Astrocyte (in vitro differentiated cells and primary cell): ENCODE data around the gene EPB41L4B. TPM values are rescaled to one million over a fixed set of nuclear protein-coding genes. Genes with fewer than 3 reads are reported as not detected.

Experiments used
- DNase-seq: peaks from one replicate; pipeline ENCODE4 v3.0.0-alpha.2; 2010; ENCODE audit warnings: low read depth
- FAIRE-seq: peaks from 2 replicates; lab custom pipeline; 2011; peaks lifted over from hg19 to GRCh38; lab: Jason Lieb, UNC
- H2AFZ ChIP-seq: 2 replicates; pipeline ENCODE4 v1.6.0; 2012; ENCODE audit warnings: low read depth, low read length, inconsistent platforms
- H3K27ac ChIP-seq: 2 replicates; pipeline ENCODE4 v1.5.1; 2011; ENCODE audit warnings: low read depth, low read length, inconsistent platforms
- H3K27me3 ChIP-seq: 2 replicates; pipeline ENCODE4 v1.6.0; 2011; ENCODE audit warnings: low read length, inconsistent platforms; ENCODE audit not compliant: insufficient read depth
- H3K36me3 ChIP-seq: 2 replicates; pipeline ENCODE4 v1.5.1; 2011; ENCODE audit warnings: low read length, inconsistent platforms; ENCODE audit not compliant: insufficient read depth
- H3K4me1 ChIP-seq: 2 replicates; pipeline ENCODE4 v1.5.1; 2011; ENCODE audit warnings: low read length, inconsistent platforms; ENCODE audit not compliant: insufficient read depth
- H3K4me2 ChIP-seq: 2 replicates; pipeline ENCODE4 v1.6.0; 2012; ENCODE audit warnings: low read length, inconsistent platforms
- H3K4me3 ChIP-seq: 2 replicates; pipeline ENCODE4 v1.5.1; 2011; ENCODE audit warnings: low read depth, mild to moderate bottlenecking, low read length, inconsistent platforms; ENCODE audit not compliant: insufficient read depth
- H3K79me2 ChIP-seq: 2 replicates; pipeline ENCODE4 v1.6.0; 2012; ENCODE audit warnings: mild to moderate bottlenecking, low read length, inconsistent platforms; ENCODE audit not compliant: insufficient read depth
- H3K9ac ChIP-seq: 2 replicates; pipeline ENCODE4 v1.6.0; 2012; ENCODE audit warnings: mild to moderate bottlenecking, low read length, inconsistent platforms
- H3K9me3 ChIP-seq: 2 replicates; pipeline ENCODE4 v1.5.1; 2012; ENCODE audit warnings: low read depth, mild to moderate bottlenecking, low read length, inconsistent platforms; ENCODE audit not compliant: insufficient read depth
- H4K20me1 ChIP-seq: 2 replicates; pipeline ENCODE4 v1.6.0; 2012; ENCODE audit warnings: low read length, inconsistent platforms; ENCODE audit not compliant: insufficient read depth
- H3K27ac Mint-ChIP-seq: one replicate; pipeline ENCODE4 v1.8.0; 2021; ENCODE audit warnings: mild to moderate bottlenecking, mixed read lengths; ENCODE audit not compliant: unreplicated experiment
- H3K27me3 Mint-ChIP-seq: one replicate; pipeline ENCODE4 v1.8.0; 2021; ENCODE audit warnings: low read depth, mixed read lengths; ENCODE audit not compliant: unreplicated experiment
- H3K36me3 Mint-ChIP-seq: one replicate; pipeline ENCODE4 v1.8.0; 2021; ENCODE audit warnings: low read depth, mixed read lengths; ENCODE audit not compliant: unreplicated experiment
- H3K4me1 Mint-ChIP-seq: one replicate; pipeline ENCODE4 v1.8.0; 2021; ENCODE audit warnings: low read depth, mixed read lengths; ENCODE audit not compliant: unreplicated experiment
- H3K4me3 Mint-ChIP-seq: one replicate; pipeline ENCODE4 v1.8.0; 2021; ENCODE audit warnings: mild to moderate bottlenecking, moderate library complexity, mixed read lengths; ENCODE audit not compliant: unreplicated experiment
- H3K9me3 Mint-ChIP-seq: one replicate; pipeline ENCODE4 v1.8.0; 2021; ENCODE audit warnings: mild to moderate bottlenecking, mixed read lengths; ENCODE audit not compliant: unreplicated experiment
- EZH2 ChIP-seq: IDR thresholded peaks from 2 replicates; pipeline ENCODE4 v1.6.1; 2012; ENCODE audit warnings: mild to moderate bottlenecking, low read length, inconsistent platforms; ENCODE audit not compliant: insufficient read depth
- total RNA-seq: library from RNA; stranded (reverse); gene quantifications from 2 replicates; pipeline ENCODE4 v1.2.1, GENCODE V29; 2021
- TF ChIP-seq, protein P1 (sequence below): IDR thresholded peaks from 2 replicates; pipeline ENCODE4 v1.5.1; 2011; ENCODE audit warnings: low read depth, mild to moderate bottlenecking, inconsistent platforms, low read length, moderate library complexity; ENCODE audit not compliant: insufficient read depth

Gene EPB41L4B
- total RNA-seq, 1 donor from 2014 or later = 2.0 TPM

DNA sequence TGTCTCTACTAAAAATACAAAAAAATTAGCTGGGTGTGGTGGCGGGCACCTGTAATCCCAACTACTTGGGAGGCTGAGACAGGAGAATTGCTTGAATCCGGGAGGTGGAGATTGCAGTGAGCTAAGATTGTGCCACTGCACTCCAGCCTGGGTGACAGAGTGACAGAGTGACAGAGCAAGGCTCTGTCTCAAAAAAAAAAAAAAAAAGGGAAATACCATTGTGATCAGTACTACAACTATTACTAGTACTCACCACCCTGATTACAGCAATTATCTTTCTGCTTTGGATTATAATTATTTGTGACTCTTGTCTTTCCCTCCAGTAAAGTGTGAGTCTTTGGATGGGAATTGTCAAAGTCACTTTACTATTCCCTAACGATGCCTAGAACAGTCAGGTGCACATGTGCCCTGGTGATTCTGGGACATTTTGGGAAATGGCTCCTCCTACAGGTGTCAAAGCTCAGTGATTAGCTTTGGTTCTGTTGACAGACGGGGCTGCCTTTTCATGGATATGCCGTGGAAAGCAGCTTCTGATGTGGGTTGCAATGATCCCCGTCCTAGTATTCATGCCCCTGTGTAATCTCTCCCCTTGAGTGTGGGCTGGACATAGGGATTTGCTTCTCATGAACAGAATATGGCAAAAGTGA lies 122.0 kb downstream of the EPB41L4B start:
- H3K9ac ChIP-seq = no peak overlapping the region
- no peaks in the 10 kb centered on the region for H3K79me2 ChIP-seq
- no peak overlapping the region for H3K27ac ChIP-seq
- H3K36me3 ChIP-seq = no peaks in the 10 kb centered on the region
- H3K27ac Mint-ChIP-seq = no peak overlapping the region
- DNase-seq (no peak), FAIRE-seq (no peak)
- no peak overlapping the region for H3K4me3 ChIP-seq
- H4K20me1 ChIP-seq = no peaks in the 10 kb centered on the region
- H3K4me3 Mint-ChIP-seq = no peak overlapping the region
- peaks cover 20% of the 10 kb centered on the region for H3K27me3 ChIP-seq
- H3K4me2 ChIP-seq = no peak overlapping the region
- no peaks in the 10 kb centered on the region for H3K4me1 Mint-ChIP-seq
- H3K9me3 Mint-ChIP-seq = no peaks in the 10 kb centered on the region
- H3K9me3 ChIP-seq = no peaks in the 10 kb centered on the region
- no peak for TF ChIP-seq EZH2
- TF ChIP-seq, protein P1, sequence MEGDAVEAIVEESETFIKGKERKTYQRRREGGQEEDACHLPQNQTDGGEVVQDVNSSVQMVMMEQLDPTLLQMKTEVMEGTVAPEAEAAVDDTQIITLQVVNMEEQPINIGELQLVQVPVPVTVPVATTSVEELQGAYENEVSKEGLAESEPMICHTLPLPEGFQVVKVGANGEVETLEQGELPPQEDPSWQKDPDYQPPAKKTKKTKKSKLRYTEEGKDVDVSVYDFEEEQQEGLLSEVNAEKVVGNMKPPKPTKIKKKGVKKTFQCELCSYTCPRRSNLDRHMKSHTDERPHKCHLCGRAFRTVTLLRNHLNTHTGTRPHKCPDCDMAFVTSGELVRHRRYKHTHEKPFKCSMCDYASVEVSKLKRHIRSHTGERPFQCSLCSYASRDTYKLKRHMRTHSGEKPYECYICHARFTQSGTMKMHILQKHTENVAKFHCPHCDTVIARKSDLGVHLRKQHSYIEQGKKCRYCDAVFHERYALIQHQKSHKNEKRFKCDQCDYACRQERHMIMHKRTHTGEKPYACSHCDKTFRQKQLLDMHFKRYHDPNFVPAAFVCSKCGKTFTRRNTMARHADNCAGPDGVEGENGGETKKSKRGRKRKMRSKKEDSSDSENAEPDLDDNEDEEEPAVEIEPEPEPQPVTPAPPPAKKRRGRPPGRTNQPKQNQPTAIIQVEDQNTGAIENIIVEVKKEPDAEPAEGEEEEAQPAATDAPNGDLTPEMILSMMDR = no peak
- H3K4me1 ChIP-seq = no peaks in the 10 kb centered on the region
- peaks cover 9% of the 10 kb centered on the region for H3K27me3 Mint-ChIP-seq
- no peak overlapping the region for H2AFZ ChIP-seq
- H3K36me3 Mint-ChIP-seq = no peaks in the 10 kb centered on the region

DNA sequence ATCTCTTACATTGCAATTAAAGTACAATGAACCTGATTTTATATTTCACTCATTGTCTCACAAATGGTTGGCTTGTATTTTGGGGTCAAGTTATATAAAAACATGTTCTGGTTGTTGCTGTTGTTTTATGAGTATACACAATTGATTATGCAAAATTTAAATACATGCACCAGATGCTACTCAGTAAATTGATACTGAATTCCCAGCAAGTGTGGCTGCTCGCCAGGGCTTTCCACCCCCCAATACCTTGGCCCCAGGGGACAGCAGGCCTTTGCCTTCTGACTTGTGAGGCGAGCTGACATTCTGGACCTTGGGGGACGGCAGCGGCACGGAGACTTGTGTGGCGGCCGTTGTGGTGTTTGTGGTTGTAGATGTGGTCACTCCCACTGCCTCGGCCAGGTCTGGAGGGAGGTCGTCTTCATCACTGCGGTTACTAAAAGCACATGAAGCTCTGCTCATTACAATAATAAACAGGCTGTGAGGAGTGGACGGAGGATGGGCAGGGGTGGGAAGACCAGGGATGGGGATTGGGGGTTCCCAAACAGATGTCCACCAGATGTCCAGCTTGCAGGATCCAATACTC lies 126.8 kb downstream of the EPB41L4B start:
- H3K4me2 ChIP-seq = no peak overlapping the region
- FAIRE-seq (no peak), DNase-seq (peak; percentile 43)
- H3K79me2 ChIP-seq = no peaks in the 10 kb centered on the region
- H3K4me3 ChIP-seq = no peak overlapping the region
- peaks cover 22% of the 10 kb centered on the region for H3K27me3 ChIP-seq
- H3K27ac Mint-ChIP-seq = no peak overlapping the region
- H2AFZ ChIP-seq = no peak overlapping the region
- no peak overlapping the region for H3K9ac ChIP-seq
- peaks cover 13% of the 10 kb centered on the region for H3K27me3 Mint-ChIP-seq
- H3K36me3 ChIP-seq = no peaks in the 10 kb centered on the region
- peaks cover 8% of the 10 kb centered on the region for H3K4me1 ChIP-seq
- no peaks in the 10 kb centered on the region for H3K9me3 ChIP-seq
- TF ChIP-seq, protein P1 = no peak
- no peak overlapping the region for H3K27ac ChIP-seq
- no peak overlapping the region for H3K4me3 Mint-ChIP-seq
- peaks cover 4% of the 10 kb centered on the region for H3K4me1 Mint-ChIP-seq
- H4K20me1 ChIP-seq = no peaks in the 10 kb centered on the region
- H3K36me3 Mint-ChIP-seq = no peaks in the 10 kb centered on the region
- H3K9me3 Mint-ChIP-seq = no peaks in the 10 kb centered on the region

DNA sequence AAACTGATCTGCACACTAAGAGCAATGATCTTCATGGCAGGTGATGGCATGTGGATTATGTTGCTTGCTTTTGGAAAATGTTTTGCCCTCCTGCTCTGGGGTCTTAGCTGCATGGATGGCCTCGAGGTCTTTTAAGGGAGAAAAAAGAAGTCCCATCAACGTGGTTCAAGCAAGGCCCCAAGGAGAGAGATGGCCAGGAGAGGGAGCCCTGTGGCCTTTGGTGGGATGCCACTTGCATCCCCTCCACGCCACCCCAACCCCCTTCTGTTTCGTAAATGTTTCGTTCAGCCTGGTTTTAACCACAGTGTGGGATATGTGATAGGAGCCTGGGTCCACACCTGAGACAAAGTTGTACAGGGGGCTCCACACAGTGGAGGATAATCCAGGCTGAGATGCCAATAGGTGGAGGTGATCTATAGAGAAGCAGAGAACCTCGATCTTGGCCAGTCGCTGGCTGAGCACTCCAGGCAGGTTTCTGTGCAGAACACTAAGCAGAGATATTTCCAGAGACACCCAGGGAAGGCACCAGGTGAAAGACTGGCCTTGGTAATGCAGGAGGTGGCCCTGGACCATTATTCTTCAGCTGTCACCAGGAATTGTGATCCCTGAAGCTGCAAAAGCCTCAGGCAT lies 128.0 kb downstream of the EPB41L4B start:
- Histone ChIP-seq H3K9me3 (no peaks in the 10 kb centered on the region), H3K27ac (no peak overlapping the region), H3K27me3 (peaks cover 14% of the 10 kb centered on the region), H3K4me1 (peaks cover 8% of the 10 kb centered on the region), H3K79me2 (no peaks in the 10 kb centered on the region), H3K4me3 (no peak overlapping the region), H4K20me1 (no peaks in the 10 kb centered on the region), H3K4me2 (no peak overlapping the region), H3K9ac (no peak overlapping the region), H3K36me3 (no peaks in the 10 kb centered on the region), H2AFZ (no peak overlapping the region)
- Mint-ChIP-seq H3K4me1 (peaks cover 4% of the 10 kb centered on the region), H3K27ac (no peak overlapping the region), H3K27me3 (peaks cover 13% of the 10 kb centered on the region), H3K36me3 (no peaks in the 10 kb centered on the region), H3K4me3 (no peak overlapping the region), H3K9me3 (no peaks in the 10 kb centered on the region)
- no peak for TF ChIP-seq EZH2
- TF ChIP-seq, protein P1 = peak; percentile 26
- FAIRE-seq = no peak
- no peak for DNase-seq
